Measurements from ENCODE around the gene PIP5K1B.
"Not testable (repeated sequence)": the region's sequence is repeated elsewhere in the genome, so short reads cannot be mapped to it uniquely, and the experiment has no call there.

The PIP5K1B gene

DNA sequence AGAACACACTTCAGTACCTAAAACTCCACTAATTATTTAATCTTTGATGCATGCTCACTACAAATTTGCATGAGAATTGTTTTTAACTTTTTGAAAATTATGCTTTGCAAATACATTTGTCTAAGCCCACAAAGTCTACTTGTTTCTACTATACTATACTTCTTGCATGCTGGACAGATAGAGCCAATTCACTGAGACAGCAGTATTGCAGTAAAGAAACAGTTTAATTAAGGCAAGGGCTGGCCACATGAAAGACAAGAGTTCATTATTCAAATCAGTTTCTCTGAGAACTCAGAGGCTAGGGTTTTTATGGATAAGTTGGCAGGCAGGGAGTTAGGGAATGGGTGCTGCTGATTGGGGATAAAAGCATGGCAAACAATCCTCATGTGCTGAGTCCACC is 324.5 kb downstream of the PIP5K1B start:
- DNase-seq (ENCODE audit: low spot score): no peak

DNA sequence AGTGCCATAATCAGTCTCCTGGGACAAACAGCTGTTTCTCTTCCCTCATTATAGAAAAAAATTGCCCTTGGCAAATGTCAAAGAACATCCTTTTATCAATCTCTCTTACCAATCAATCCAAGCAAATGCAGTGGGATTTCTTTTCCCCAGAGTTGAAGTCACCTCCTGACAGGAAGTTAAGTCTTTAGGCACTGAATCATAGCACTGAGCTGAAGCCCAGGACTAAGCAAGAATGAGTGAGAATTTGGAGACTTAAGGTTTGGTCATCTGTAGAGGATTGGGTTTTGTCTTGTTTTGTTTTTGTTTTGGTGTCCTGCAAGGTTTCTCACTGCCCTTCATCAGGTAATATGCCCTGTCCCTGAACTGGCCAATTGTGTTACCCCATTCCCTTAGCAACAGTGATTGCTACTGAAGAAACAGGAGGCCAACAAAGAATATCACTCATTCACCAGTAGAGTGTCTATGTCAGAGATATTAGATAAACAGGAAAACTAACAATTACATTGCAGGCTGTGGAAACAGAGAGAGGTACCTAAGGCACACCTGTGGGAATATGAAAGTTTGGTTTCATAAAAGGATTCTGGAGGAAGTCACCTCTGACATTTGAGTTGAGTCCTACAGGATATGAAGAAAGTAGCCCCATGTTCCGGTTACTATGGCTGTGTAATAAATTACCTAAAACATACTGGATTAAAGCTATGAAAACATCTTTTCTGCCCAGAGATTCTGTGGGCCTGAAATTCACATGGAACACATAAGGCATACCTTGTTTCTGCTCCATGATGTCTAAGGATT is 326.0 kb downstream of the PIP5K1B start:
- DNase-seq (ENCODE audit: low spot score): no peak

- no peak for DNase-seq (ENCODE audit: low spot score)
Measured at GRCh38 chr9:69034071-69034470, 329.0 kb downstream of the PIP5K1B start.

- DNase-seq (ENCODE audit: low spot score): peak; percentile 87
Measured at GRCh38 chr9:69035438-69036308, 330.6 kb downstream of the PIP5K1B start, which contains the start of gene FXN. FXN (plus strand) TSS chr9:69035752; CDS start chr9:69035783, 31 bp downstream.

- DNase-seq (ENCODE audit: low spot score): peak; percentile 49
Measured at GRCh38 chr9:69036309-69036708, 331.3 kb downstream of the PIP5K1B start.

- no peak for DNase-seq (ENCODE audit: low spot score)
Measured at GRCh38 chr9:69036799-69037198, 331.8 kb downstream of the PIP5K1B start.

- DNase-seq (ENCODE audit: low spot score): no peak
Measured at GRCh38 chr9:69040646-69041045, 335.6 kb downstream of the PIP5K1B start.

DNA sequence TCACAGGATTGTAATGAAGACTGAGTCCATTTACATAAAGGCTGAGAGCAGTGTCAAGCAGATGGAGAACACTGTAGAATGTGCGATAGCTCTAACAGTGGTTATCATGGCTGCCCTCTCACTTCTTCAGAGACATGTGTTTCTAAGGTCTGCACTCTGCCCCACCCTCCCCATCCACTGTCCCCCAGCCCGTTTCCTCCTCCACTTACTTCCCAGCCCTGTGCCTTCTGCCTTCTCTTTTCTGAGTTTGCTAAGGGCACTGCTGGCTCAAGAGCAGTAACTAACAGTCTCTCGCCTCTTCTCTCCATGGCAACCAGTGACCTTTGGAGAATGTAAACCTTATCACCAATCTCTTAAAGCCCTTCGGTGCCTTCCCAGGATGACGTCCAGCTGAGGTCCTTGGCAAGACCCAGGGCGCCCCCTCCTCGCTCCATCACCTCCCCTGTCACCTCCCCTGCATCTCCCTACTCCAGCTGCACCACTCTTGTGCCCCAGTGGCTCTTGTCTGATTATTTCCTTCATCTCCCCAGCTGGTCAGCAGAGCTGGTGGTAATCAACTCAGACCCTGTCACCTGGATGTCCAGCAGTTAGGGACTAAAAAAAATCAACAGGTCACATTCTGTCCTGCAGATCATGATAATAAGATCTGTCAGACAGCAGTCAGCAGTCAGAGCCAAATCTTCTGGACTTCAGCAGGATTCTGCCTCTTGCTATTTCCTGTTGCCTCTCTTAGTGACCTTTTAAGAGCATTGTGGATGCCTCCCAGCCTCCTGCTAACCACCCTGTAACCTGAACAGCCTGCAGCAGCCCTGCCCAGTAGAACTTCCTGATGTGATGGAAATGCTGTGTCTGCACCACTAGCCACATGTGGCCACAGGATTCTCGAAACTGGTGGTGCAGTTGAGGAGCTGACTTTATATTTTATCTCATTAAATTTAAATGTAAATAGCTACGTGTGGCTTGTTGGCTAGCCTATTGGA is 339.5 kb downstream of the PIP5K1B start:
- no peak for DNase-seq (ENCODE audit: low spot score)

DNA sequence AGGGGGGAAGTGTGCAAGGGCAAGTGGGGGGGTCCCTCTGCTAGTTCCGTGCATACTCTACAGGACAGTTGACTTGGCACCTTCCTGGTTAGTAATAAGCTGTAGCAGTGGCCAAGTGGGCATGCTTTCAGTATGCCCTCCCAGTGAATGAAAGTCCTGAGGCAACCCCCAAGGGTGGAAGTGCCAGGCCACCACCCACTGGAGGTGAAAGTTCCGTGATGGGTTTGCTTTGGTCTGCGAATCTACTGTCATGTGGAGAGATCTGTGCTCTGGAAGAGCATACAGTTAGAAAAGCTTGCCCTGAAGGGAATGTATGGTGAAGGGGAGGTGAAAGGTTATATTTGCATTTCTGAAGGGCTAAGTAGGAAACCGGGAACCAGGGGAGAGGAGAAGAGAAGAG is 340.8 kb downstream of the PIP5K1B start:
- no peak for DNase-seq (ENCODE audit: low spot score)

- DNase-seq (ENCODE audit: low spot score): no peak
Measured at GRCh38 chr9:69046723-69047122, 341.7 kb downstream of the PIP5K1B start.

- no peak for DNase-seq (ENCODE audit: low spot score)
Measured at GRCh38 chr9:69047371-69047770, 342.3 kb downstream of the PIP5K1B start.

DNA sequence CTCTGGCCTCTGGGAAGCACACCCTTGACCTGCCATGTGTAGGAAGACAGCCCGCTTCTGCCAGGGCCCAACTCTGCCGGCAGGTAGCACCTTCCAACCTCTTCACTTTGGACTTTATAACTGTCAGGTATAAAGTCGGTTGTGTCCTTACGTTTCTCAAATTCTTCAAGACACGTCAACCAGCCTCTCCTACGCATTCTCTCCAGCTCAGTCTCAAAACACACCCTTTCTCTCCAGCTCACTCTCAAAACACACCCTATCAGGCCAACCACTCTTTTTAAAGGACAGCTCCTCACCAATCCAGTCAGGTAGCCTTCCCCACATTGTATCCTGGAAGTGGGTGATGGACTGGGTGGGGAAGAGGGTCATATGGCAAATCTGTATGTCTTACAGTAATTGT is 344.1 kb downstream of the PIP5K1B start:
- no peak for DNase-seq (ENCODE audit: low spot score)

DNA sequence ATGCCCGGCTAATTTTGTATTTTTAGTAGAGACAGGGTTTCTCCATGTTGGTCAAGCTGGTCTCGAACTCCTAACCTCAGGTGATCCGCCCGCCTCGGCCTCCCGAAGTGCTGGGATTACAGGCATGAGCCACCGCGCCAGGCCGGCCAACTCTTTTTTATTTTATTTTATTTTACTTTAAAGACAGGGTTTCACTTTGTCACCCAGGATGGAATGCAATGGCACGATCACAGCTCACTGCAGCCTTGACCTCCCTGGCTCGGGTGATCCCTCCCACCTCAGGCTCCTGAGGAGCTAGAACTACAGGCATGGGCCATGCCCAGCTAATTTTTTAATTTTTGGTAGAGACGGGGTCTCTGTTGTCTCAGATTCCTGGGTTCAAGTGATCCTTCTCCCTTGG is 345.9 kb downstream of the PIP5K1B start:
- not testable (repeated sequence) for DNase-seq (ENCODE audit: low spot score)

GRCh38 chr9:69054989-69055388 is 349.9 kb downstream of the PIP5K1B start:
- no peak for DNase-seq (ENCODE audit: low spot score)

- no peak for DNase-seq (ENCODE audit: low spot score)
Measured at GRCh38 chr9:69056191-69056815, 351.3 kb downstream of the PIP5K1B start.

- DNase-seq (ENCODE audit: low spot score): no peak
Measured at GRCh38 chr9:69058101-69058500, 353.1 kb downstream of the PIP5K1B start.
